T-helper 1 cell treated with Interleukin-12 subunit alpha and Interleukin-12 subunit beta and Interleukin-4 antibody, amounts not matched to agents 30 μg/mL and 1 μg/mL, for 36 hours (primary cell): ENCODE measurements around the gene EPHA5.

ENCODE experiments used
- H3K27ac Mint-ChIP-seq: one replicate; pipeline ENCODE4 v1.8.0; 2021; ENCODE audit warnings: mild to moderate bottlenecking, mixed read lengths
- H3K27me3 Mint-ChIP-seq: one replicate; pipeline ENCODE4 v1.8.0; 2021; ENCODE audit warnings: low read depth, mixed read lengths
- H3K36me3 Mint-ChIP-seq: one replicate; pipeline ENCODE4 v1.8.0; 2021; ENCODE audit warnings: low read depth, mixed read lengths
- H3K4me1 Mint-ChIP-seq: one replicate; pipeline ENCODE4 v1.8.0; 2021; ENCODE audit warnings: low read depth, mixed read lengths
- H3K4me3 Mint-ChIP-seq: one replicate; pipeline ENCODE4 v1.8.0; 2021; ENCODE audit warnings: mild to moderate bottlenecking, moderate library complexity, mixed read lengths
- H3K9me3 Mint-ChIP-seq: one replicate; pipeline ENCODE4 v1.8.0; 2021; ENCODE audit warnings: mixed read lengths

EPHA5 gene

DNA sequence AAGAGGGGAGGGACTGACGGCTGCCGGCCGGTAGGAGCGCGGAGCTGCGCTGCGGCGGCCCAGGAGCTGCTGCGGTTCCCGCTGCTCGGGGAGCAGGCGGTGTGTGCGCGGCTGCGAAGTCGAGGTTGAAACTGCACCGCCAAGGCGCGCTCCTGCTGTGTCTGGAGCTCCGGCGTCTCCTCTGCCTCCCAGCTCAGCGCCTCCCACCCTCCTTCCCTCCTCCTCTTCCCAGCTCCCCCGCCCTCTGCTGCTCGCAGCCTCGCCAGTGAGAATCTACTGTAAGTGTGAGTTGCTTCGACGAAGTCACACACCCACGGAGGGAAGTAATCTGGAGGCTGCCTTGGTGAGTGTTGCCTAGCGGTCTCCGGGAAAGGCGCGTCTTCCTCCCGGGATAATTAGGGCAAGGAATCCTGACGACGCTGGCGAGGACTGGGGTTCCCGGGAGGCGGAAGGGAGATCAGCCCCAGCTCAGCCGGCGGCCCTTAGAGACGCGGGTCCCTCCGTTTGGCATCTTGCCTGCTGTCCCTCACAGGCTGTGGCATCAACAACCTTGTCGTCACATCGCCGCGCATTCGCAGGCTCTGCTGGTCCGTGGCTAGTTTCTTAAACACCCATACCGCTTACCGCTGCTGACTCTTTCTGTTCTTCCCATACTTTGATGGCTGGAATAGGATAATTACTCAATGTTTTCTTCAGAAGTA, at the start of gene EPHA5:
TSS of gene EPHA5 (minus strand) at position 159 of the 701 bp plus-strand sequence. CDS start 747 bp downstream, outside the sequence.
- H3K9me3 Mint-ChIP-seq, result peaks cover 3% of the 10 kb centered on the region
- H3K4me1 Mint-ChIP-seq, result peaks cover 6% of the 10 kb centered on the region
- no peak within 1 kb of the TSS for H3K27ac Mint-ChIP-seq
- H3K27me3 Mint-ChIP-seq, result peaks cover 55% of the 10 kb centered on the region
- H3K36me3 Mint-ChIP-seq, result no peaks in the 10 kb centered on the region
- H3K4me3 Mint-ChIP-seq, result no peak within 1 kb of the TSS

DNA sequence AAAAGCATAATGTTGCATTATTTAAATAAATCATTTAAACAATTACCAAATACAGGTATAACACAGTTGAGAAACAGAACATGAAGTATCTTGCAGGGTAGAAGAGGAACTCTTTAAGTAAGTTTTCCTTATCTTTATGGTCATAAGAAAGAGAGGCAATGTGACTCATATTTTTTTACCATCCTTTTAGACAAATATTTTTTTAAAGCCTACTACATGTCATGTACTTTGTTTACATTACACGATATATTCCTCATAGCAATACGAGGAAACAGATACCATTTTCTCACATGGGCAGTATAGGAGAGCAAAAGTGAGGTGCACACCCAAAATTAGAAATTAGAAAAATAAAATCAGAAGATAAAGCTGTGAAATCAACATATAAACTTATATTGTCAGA, 49.3 kb upstream of the EPHA5 start:
- H3K36me3 Mint-ChIP-seq, result no peaks in the 10 kb centered on the region

GRCh38 chr4:65698631-65699030, 28.3 kb upstream of the EPHA5 start:
- no peak overlapping the region for H3K4me3 Mint-ChIP-seq
- H3K27me3 Mint-ChIP-seq, result no peaks in the 10 kb centered on the region
- no peaks in the 10 kb centered on the region for H3K36me3 Mint-ChIP-seq
- no peaks in the 10 kb centered on the region for H3K4me1 Mint-ChIP-seq
- no peaks in the 10 kb centered on the region for H3K9me3 Mint-ChIP-seq
- no peak overlapping the region for H3K27ac Mint-ChIP-seq

More for the DNA sequence above, 49.3 kb upstream of the EPHA5 start:
- Mint-ChIP-seq H3K4me3 (no peak overlapping the region), H3K9me3 (peaks cover 11% of the 10 kb centered on the region), H3K4me1 (no peaks in the 10 kb centered on the region), H3K27ac (no peak overlapping the region), H3K27me3 (no peaks in the 10 kb centered on the region)

GRCh38 chr4:65696436-65696835, 26.1 kb upstream of the EPHA5 start:
- no peak overlapping the region for H3K4me3 Mint-ChIP-seq
- no peak overlapping the region for H3K27ac Mint-ChIP-seq
- H3K27me3 Mint-ChIP-seq, result no peaks in the 10 kb centered on the region
- H3K4me1 Mint-ChIP-seq, result no peaks in the 10 kb centered on the region
- no peaks in the 10 kb centered on the region for H3K36me3 Mint-ChIP-seq
- no peaks in the 10 kb centered on the region for H3K9me3 Mint-ChIP-seq

GRCh38 chr4:65671372-65671771, 1.1 kb upstream of the EPHA5 start:
- Mint-ChIP-seq H3K9me3 (peaks cover 3% of the 10 kb centered on the region), H3K4me1 (peaks cover 6% of the 10 kb centered on the region), H3K27ac (no peak overlapping the region), H3K4me3 (no peak overlapping the region), H3K36me3 (no peaks in the 10 kb centered on the region), H3K27me3 (peaks cover 55% of the 10 kb centered on the region)

- no peak overlapping the region for H3K4me3 Mint-ChIP-seq
- peaks cover 6% of the 10 kb centered on the region for H3K4me1 Mint-ChIP-seq
- H3K36me3 Mint-ChIP-seq, result no peaks in the 10 kb centered on the region
- no peak overlapping the region for H3K27ac Mint-ChIP-seq
- peaks cover 55% of the 10 kb centered on the region for H3K27me3 Mint-ChIP-seq
- peaks cover 3% of the 10 kb centered on the region for H3K9me3 Mint-ChIP-seq
Measured at GRCh38 chr4:65670020-65670330, 314 bp downstream of the EPHA5 start.

DNA sequence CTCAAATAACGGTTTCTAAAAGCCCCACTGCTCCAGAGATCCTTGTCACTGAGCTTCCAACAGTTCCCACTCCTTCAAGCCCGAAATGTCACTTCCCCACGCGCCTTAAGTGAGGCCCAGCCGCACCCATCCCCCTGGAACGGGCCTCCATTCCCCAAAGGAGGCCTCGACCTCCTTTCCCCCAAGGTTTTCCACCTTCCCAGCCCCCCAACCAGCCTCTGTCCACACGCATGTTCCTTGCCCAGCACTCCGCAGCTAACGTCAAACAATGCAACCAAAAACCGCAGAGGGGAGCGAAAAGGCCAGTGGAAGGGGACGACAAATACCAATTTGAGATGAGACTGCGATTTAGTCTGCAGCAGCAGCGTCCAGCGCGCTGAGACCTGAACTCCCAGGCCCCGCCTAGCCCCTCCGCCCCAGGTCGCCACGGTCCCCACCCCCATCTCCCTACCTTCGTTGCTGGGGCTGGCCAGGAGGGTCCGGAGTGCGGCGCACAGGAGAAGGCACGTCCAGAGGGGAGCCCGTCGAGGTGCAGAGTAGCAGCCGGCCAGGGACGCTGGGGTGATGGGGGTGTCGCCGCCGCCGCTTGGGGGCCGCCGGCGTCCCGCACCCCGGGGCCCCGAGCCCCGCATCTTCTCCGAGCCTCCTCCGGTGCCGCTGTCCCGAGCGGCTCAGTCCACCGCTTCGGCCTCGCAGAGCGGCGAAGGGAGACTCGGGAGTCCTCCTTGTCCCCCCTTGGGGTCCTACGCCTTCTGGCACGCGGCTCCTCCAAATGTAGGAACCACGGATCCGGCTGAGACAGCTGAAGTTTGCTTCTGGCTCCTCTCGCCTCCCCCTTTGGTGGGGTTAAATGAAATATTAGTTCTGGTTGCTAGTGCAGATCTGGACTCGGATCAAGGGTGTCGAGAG, 924 bp downstream of the EPHA5 start:
- peak overlapping the region; percentile 19 for H3K27ac Mint-ChIP-seq
- H3K9me3 Mint-ChIP-seq, result peaks cover 3% of the 10 kb centered on the region
- no peak overlapping the region for H3K4me3 Mint-ChIP-seq
- H3K27me3 Mint-ChIP-seq, result peaks cover 55% of the 10 kb centered on the region
- no peaks in the 10 kb centered on the region for H3K36me3 Mint-ChIP-seq
- H3K4me1 Mint-ChIP-seq, result peaks cover 6% of the 10 kb centered on the region

DNA sequence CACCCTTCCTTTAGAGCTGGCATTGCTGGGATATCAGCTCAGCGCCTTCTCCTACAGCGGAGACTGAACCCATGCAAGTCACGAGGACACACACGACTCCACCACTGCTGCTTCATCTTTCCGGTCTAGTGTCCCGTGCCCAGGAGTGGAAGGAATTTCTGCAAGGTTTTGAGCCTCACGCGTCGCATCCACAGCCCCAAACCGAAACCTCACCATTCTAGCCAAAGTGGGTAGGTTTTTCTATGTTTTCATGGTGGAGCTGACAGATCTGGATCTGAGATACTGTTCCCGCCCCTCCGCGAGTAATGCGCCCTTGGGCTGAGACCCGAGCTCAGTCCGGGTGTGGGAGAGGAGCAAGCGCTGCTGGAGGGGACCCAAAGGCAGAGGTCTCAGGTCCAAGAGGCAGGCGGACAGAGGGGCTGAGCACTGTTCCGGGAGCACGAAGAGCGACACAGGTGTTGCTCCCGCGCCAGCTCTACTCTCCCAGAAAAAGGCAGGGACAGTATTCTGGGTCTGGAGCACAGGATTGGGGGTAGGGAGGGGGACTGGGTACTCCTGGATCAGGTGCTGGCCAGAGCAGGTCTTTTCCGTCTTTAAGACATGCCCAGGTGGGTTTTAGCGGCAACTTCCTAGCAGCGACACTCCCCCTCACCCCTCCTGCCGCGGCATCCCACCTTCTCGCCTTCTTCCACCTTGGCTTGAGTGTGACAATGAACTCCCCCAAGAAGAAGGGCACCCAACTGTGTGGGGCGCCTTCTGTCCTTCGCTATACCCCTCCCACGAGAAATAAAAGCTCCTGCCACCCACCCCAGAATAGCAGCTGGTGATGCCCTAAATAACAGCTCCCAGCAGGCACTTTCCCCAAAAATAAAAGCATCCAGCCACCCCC, 1.8 kb downstream of the EPHA5 start:
- H3K9me3 Mint-ChIP-seq, result peaks cover 3% of the 10 kb centered on the region
- H3K4me3 Mint-ChIP-seq, result no peak overlapping the region
- H3K27me3 Mint-ChIP-seq, result peaks cover 55% of the 10 kb centered on the region
- H3K27ac Mint-ChIP-seq, result peak overlapping the region; percentile 19
- peaks cover 6% of the 10 kb centered on the region for H3K4me1 Mint-ChIP-seq
- no peaks in the 10 kb centered on the region for H3K36me3 Mint-ChIP-seq

GRCh38 chr4:65667506-65668041, 2.7 kb downstream of the EPHA5 start:
- no peaks in the 10 kb centered on the region for H3K36me3 Mint-ChIP-seq
- peaks cover 6% of the 10 kb centered on the region for H3K4me1 Mint-ChIP-seq
- no peak overlapping the region for H3K4me3 Mint-ChIP-seq
- H3K27ac Mint-ChIP-seq, result no peak overlapping the region
- peaks cover 54% of the 10 kb centered on the region for H3K27me3 Mint-ChIP-seq
- peaks cover 3% of the 10 kb centered on the region for H3K9me3 Mint-ChIP-seq

DNA sequence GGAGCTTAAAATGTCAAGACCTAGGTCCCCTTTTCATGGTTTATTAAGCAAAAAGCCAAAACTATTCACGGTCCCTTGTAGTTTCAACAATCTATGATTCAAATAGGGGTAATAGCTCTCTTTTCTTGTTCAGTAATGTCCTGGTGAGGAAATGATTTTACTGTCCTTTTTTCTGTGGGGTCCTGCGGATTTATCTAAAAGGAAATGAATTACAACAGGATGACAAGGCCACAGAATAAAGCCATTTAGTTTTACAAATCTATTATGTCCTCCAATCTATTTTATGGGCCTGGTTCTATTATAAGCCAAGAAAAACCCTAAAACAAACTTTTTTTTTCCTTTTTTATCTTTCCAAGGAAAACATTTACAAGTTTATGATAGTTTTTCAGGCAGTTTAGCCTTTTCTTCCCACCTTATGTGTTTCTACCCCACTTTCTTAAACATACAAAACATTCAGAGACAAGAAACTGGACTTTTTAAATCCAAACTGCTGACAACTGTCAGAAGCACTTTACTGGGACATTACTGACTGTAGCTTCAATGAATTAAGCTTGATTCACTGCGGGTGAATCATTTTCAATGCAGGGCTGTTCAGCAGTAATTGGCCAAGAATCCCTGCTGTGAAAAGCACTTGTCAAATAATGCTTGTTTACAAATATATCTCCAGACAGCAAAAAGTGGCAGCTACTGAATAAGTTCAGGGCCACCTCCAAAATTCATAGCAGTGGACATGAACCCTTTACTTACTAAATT, 4.3 kb downstream of the EPHA5 start:
- Mint-ChIP-seq H3K27ac (no peak overlapping the region), H3K27me3 (peaks cover 38% of the 10 kb centered on the region), H3K4me3 (no peak overlapping the region), H3K36me3 (no peaks in the 10 kb centered on the region), H3K9me3 (peaks cover 3% of the 10 kb centered on the region), H3K4me1 (peaks cover 6% of the 10 kb centered on the region)

DNA sequence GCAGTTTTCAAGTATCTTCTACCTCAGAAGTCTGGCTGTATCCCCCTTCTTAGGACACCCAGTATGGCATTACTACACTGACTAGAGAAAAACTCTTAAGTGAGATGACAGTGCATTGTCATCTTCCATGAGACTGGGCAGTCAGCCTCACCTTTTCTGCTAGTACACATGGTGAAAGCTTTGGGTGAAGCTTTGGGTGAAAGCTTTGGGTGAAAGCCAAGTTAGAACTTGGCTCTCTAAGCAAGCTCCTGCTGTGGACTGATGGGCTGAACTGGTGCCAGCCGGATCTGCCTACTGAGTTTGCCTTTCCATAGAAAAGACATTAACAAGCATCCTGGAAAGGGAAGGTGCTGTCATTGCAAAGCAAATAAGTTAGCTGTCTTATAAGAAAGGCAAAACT, 8.8 kb downstream of the EPHA5 start:
- Mint-ChIP-seq H3K36me3 (no peaks in the 10 kb centered on the region), H3K4me1 (no peaks in the 10 kb centered on the region), H3K4me3 (no peak overlapping the region), H3K27me3 (no peaks in the 10 kb centered on the region), H3K27ac (no peak overlapping the region), H3K9me3 (no peaks in the 10 kb centered on the region)

GRCh38 chr4:65658117-65658516, 12.2 kb downstream of the EPHA5 start:
- Mint-ChIP-seq H3K27me3 (no peaks in the 10 kb centered on the region), H3K9me3 (no peaks in the 10 kb centered on the region), H3K36me3 (no peaks in the 10 kb centered on the region), H3K4me1 (no peaks in the 10 kb centered on the region), H3K4me3 (no peak overlapping the region), H3K27ac (no peak overlapping the region)

DNA sequence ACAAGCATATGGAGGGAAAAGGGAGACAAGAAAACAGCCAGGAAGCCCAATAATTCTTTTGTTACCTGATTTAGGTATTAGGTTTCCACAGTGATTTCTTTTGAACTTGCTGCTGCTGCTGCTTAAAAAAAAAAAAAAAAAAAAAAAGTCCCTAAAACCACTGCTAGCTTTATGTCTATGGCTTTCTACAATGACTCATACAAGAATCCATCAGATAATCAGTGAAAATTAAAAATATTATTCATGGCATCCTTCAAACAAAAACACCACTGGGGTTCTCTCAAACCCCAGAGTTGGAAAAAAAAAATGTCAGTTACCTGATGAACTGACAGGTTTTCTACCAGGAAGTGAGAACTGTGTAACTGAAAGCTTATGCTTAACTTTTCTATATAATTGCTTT, 14.3 kb downstream of the EPHA5 start:
- Mint-ChIP-seq H3K9me3 (no peaks in the 10 kb centered on the region), H3K4me1 (no peaks in the 10 kb centered on the region), H3K4me3 (no peak overlapping the region), H3K27me3 (no peaks in the 10 kb centered on the region), H3K36me3 (no peaks in the 10 kb centered on the region), H3K27ac (no peak overlapping the region)

GRCh38 chr4:65654976-65655375, 15.3 kb downstream of the EPHA5 start:
- Mint-ChIP-seq H3K9me3 (no peaks in the 10 kb centered on the region), H3K27ac (no peak overlapping the region), H3K27me3 (no peaks in the 10 kb centered on the region), H3K4me1 (no peaks in the 10 kb centered on the region), H3K4me3 (no peak overlapping the region), H3K36me3 (no peaks in the 10 kb centered on the region)
